GM21526 (cell line): ENCODE data around the gene CADPS.

Source experiments
- ATAC-seq: cut with Tn5 transposase; IDR thresholded peaks from one replicate; pipeline ENCODE4 v1.9.1; 2021; ENCODE audit warnings: moderate library complexity; ENCODE audit not compliant: unreplicated experiment, low FRiP score

Gene CADPS

DNA sequence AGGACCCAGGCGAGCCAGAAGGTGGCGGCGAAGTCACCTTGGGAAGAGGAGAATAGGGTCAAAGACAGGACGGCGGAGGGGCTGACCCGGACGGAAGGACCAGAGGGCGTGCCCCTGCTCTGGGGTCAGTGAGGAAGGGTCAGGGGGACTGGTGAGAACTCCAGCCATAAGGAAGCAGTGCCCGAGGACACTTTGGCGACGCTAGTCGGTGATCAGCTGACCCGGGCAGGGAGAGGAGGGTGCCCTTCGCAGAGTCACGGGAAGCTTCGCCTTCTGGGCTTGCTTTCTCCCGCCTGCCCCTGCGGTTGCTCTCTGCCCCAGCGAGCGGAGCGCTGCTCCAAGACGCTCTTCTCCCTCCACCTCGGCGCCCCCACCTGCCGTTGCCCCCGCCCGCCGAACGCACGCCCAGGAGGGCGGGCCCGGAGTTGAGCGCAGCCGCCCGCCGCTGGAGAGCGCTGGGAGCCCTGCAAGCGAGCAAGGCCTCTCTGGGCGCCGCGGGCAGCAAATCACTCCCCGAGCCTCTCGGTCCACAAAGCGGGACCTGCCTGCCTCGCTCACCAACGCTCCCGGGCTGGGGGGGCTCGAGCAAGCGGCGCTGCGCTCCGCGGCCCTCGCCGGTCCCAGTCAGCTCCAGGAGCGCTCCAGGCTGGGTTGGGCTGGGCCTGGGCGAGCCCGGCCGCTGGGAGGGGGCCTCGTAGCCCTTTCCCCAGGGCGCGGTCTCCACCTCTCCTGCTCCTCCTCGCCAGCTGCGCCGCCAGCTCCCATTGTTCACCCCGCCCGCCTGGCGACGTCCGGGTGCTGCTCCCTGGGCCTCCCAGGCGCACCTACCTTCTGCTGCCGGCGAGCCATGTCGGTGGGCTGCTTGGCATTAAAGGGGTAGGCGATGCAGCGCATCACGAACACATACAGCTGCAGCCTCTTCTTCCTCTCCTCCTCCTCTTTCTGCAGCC, 1.2 kb downstream of the CADPS start:
- ATAC-seq: no peak

DNA sequence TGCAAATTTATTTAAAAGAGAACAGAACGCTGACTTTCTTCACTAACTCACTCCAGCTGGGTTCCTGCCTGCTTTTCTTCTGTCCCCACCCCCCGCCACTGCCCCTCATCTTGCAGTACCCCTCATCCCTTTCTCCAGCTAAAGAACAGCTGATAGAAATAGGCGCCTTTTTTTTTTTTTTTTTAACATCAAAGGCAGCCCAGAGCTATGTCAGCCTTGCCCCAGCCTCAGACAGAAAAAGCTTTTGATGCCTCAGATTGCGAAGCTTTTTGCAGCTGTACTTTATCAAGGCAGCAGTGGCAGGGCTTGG, 1.8 kb downstream of the CADPS start:
- no peak for ATAC-seq

DNA sequence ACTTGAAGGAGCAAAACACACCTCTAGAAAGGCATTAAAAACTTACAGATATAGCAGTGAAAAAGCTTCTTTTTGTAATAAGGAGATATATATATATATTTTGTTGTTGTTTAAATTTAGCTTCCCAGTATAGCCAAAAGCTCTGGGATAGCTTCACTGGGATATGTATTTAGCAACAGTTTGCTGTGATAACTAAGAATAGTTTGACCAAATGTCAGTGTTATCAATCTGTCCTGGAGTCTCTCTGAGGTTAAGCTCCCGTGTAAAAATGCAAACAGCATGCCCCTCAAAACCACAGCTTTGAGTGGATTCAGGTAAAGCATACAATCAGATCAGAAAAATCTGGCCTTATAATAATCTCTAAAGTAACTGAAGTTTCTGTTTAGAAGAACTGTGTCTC, 2.9 kb downstream of the CADPS start:
- no peak for ATAC-seq

DNA sequence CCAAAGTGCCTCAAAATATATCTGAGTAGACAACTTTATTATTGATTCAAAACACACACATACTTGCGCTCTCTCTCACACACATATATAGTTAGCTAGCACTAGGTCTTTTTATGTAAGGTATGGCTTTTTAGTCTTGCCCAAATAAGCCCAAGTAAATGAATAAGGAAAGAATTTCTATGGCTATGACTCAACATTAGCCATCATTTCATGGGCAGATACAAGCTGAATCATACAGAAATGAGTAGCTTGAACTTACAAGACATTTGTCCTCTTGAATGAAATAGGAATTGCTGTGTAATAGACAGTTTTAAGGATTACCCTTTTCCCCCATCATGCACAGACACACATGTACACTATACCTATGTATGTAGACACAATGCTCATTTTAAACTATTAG, 4.9 kb downstream of the CADPS start:
- ATAC-seq: no peak

- ATAC-seq: no peak
Measured at GRCh38 chr3:62863648-62864047, 11.6 kb downstream of the CADPS start.

DNA sequence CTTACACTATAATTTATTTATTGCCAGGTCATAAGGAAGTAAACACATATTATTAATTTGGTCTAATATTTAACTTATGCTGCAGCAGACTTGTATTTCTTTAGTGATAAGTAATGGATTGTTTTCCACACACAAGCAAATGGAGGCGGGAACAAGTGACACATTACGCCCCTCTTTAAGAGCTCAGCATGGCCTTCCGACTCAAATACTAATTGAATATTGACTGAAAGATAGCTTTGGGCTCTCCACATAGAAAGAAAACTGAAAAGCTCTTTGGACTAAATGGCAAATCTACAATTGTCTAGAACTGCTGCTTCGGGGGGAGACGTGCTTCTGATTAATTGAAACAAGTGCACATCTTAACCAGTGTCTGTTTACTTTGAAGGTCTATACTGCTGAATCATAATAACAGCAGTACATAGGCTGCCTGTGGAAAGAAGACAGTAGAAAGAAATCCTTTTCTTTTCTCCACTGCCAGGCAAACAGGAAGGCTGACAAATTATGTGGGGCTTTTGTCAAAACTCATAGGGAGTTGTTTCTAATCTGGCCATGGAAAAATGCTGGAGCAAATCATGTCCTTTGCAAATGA, 15.9 kb downstream of the CADPS start:
- ATAC-seq: no peak

DNA sequence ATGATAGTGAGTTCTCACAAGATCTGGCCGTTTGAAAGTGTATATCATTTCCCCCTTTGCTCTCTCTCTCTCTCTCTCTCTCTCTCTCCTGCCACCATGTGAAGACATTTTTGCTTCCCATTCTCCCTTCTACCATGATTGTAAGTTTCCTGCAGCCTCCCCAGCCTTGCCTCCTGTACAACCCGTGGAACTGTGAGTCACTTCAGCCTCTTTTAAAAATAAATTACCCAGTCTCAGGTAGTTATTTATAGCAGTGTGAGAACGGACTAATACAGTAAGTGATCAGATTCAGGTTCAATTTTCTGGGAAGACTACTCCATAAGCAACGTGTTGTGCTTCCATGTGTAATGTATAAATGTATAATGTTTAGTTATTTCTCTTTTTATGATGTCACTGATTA, 29.2 kb downstream of the CADPS start:
- no peak for ATAC-seq

GRCh38 chr3:62843508-62843907, 31.7 kb downstream of the CADPS start:
- no peak for ATAC-seq

GRCh38 chr3:62839748-62840147, 35.5 kb downstream of the CADPS start:
- no peak for ATAC-seq

GRCh38 chr3:62837145-62837787, 38.0 kb downstream of the CADPS start:
- ATAC-seq: no peak

- peak; percentile 80 for ATAC-seq
Measured at GRCh38 chr3:62835554-62836236, 39.5 kb downstream of the CADPS start.

DNA sequence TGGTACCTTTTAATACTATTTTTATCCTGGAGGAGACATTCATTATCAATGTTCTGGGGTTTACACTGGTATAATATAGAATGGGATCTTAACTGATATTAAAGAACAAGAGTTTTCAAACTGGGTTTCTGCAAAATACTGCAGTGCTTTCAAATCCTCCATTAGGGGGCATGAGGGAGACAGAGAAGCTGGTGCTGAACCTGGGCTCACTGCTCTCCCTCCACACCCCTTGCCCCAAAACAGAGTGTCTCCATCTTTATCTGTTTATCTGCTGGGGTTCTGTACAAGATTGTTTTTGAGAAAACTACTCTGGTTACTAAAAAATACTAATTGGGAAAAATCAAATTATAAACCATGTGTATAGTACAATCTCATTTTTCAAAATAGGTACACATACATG, 41.7 kb downstream of the CADPS start:
- ATAC-seq: no peak

- no peak for ATAC-seq
Measured at GRCh38 chr3:62832553-62832952, 42.7 kb downstream of the CADPS start.

DNA sequence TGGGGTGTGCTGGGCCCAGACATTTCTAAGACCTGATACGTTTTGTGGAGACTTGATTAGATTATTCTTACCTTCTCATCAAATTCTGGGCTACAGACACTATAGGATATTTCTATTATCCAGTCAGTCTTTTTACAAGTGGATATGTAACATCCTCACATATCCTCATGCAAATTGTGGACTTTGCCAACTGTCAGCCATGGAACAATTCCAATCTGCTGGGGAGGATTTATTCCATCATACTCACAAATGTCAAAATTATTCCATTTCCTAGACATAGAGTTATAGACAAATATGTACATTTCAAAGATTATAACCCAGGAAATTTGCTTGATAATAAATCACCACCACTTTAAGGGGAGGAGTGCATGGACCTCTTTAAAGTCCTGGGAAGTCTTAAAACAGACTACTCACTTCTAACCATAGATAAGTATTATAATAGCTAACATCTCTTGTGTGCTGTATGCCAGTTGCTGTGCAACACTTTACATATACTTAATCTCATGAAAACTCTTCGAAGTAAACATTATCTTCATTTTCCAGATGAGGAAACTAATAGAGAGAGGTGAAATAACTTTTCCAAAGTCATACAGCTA, 44.4 kb downstream of the CADPS start:
- ATAC-seq: no peak

GRCh38 chr3:62827550-62827949, 47.7 kb downstream of the CADPS start:
- no peak for ATAC-seq

GRCh38 chr3:62824965-62825592, 50.1 kb downstream of the CADPS start:
- no peak for ATAC-seq

- no peak for ATAC-seq
Measured at GRCh38 chr3:62823461-62824050, 51.7 kb downstream of the CADPS start.

DNA sequence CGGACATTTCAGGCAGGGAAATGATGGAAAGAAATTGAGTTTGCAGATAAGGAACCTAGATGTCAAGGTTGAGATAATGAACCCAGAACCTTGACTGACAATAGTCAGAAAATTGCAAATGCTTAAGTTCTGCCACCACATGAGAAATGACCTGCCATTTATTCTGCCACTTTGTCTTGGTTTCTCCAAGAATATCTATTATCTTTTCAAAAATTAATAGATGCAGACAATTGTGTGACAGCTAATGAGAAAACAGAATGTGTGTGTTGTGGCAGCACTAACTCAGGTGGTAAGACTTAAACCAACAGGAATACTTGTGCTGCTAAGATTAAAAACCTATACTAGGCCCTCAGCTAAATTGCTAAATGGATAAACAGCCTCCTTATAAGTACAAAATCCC, 52.3 kb downstream of the CADPS start:
- ATAC-seq: no peak

GRCh38 chr3:62818347-62818746, 56.9 kb downstream of the CADPS start:
- ATAC-seq: peak; percentile 94

GRCh38 chr3:62817678-62818077, 57.5 kb downstream of the CADPS start:
- ATAC-seq: no peak
